GM19324 (cell line): ENCODE results near the gene FHL1.
"Not testable (repeated sequence)": the region's sequence is repeated elsewhere in the genome, so short reads cannot be mapped to it uniquely, and the experiment has no call there.

Experiments used
- ATAC-seq: cut with Tn5 transposase; IDR thresholded peaks from one replicate; pipeline ENCODE4 v1.9.1; 2021; ENCODE audit warnings: mild to moderate bottlenecking, moderate library complexity; ENCODE audit not compliant: unreplicated experiment, low FRiP score

Gene FHL1

DNA sequence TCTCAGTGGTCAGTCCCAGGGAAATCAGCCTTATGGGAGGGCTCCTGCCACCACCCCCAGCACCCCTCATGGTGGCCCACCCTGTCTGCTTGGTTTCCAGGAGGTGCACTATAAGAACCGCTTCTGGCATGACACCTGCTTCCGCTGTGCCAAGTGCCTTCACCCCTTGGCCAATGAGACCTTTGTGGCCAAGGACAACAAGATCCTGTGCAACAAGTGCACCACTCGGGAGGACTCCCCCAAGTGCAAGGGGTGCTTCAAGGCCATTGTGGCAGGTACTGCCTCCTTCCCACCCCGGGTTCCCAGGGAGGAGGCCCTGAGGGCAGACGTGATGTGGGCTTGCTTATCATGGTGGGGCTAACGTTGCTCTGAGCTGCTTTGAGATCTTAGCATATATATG lies 59.6 kb downstream of the FHL1 start:
- ATAC-seq, result no peak

DNA sequence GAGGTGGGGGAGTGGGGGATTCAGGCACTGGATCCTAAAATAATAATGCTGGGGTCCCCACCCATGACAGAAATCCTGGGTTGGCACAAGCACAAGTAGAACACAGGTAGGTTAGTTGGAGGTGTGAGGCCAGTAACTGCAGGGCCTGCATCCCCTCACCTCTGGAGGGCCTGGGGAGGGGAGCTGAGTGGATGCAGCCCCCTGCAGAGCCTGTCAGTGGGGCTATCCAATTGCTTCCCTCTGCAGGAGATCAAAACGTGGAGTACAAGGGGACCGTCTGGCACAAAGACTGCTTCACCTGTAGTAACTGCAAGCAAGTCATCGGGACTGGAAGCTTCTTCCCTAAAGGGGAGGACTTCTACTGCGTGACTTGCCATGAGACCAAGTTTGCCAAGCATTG lies 60.2 kb downstream of the FHL1 start:
- ATAC-seq, result no peak

- no peak for ATAC-seq
Observed at GRCh38 chrX:136209016-136209738, 61.8 kb downstream of the FHL1 start.

GRCh38 chrX:136209751-136210150 lies 62.4 kb downstream of the FHL1 start:
- no peak for ATAC-seq

GRCh38 chrX:136210243-136210642 lies 62.9 kb downstream of the FHL1 start:
- no peak for ATAC-seq

- ATAC-seq, result no peak
Observed at GRCh38 chrX:136210806-136211205, 63.5 kb downstream of the FHL1 start.

DNA sequence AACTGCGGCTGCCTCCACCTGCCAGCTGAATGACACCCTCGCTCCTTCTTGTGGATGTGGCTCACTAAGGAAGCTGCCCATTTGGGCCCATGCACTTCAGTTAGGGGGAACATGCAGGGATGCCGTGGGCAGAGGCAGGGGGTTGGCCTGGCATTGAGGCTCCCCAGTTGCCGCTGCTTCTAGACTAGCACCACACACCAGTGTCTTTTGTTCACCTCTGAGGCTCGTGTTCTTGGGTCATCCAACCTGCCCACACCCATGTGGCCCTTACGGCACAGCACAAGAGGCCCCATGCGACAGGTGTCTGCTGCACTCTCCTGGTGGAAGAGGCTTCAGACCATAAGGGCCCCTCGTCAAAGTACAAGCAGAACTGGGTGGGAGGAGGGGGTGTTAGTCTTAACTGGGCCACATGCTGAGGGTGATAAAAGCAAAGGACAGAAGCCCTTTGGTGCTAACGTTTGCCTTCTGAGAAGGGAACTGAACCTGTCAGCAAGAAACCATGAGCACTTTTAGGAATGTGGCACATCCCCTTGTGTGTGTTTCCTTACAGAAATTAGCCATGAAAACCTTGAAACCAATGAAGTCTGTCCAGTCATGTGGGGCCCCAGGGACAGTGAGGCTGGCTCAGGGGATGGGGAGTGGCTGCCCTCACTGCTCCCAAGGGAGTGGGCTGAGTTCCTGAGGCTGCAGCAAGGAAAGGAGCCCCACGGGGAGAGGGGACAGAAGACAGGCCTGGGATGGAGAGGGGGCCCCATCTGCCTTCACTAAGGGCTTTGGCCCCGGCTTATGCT lies 64.6 kb downstream of the FHL1 start:
- ATAC-seq, result no peak

GRCh38 chrX:136212557-136213111 lies 65.3 kb downstream of the FHL1 start:
- ATAC-seq, result no peak

DNA sequence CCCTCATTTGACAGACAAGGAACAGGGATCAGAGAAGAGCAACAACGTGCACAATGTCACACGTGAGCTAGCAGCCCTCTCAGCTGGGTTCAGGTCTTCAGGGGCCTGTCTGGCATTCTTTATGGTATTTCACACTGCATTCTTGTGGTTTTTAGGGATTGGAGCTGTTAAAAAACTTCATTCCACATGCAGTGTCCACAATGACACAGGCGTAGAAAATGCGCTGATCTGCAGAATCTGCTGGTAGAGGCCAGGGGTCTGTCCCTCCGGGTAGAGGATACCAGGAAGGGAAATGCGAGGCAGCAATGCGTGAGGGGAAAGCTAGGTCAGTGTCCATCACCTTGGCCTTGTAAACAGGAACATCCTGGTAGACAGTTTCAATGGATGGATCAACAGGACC lies 67.2 kb downstream of the FHL1 start:
- no peak for ATAC-seq

GRCh38 chrX:136215559-136215958 lies 68.2 kb downstream of the FHL1 start:
- no peak for ATAC-seq

- no peak for ATAC-seq
Observed at GRCh38 chrX:136219893-136220292, 72.6 kb downstream of the FHL1 start.

- ATAC-seq, result no peak
Observed at GRCh38 chrX:136220540-136220939, 73.2 kb downstream of the FHL1 start.

DNA sequence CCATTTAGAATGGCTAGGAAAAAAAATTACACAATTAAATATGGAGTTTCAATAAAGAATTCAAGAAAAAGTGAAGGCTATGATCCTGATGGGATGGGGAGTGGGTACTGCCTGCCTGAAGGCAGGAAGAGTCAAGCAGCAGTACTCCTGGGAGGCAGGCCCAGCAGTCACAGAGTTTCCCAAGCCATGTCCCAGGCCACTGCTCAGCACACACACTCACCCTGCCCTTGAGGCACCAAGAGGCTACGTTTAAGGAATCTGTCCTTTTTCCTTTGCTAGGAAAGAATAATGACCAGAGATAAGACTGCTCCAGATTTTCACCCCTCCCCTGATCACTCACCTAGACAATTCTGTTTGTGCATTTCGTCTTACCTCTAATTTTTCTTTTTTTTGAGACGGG lies 73.6 kb downstream of the FHL1 start:
- ATAC-seq, result no peak

DNA sequence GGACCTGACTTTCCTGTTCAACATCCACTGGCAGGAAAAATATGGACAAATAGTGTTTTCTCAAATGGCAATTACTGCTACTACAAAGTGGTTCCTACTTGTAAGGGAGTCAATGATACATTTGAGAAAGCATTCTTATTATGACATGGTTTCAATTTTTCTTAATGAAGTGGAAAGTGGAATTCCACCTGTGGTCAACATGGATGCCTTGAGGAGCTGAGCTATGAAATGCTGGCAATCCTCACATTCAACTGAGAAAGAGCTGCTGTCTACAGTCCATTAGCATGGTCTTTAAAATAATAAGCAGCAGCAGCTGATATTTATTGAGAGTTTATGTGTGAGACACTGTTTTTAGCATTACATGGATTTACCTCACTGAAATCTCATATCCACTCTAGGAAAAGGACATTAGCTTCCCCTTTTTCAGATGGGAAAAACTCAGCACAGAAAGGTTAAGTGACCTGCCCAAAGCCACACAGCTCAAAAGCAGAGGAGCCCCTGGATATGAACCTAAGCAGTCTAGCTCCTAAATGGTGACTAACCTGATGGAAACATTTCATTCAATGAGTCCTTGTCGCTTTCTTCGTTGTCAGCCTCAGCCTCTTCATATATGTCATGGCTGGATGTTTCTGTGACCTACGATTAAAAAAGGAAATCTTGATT lies 74.6 kb downstream of the FHL1 start:
- ATAC-seq, result no peak

DNA sequence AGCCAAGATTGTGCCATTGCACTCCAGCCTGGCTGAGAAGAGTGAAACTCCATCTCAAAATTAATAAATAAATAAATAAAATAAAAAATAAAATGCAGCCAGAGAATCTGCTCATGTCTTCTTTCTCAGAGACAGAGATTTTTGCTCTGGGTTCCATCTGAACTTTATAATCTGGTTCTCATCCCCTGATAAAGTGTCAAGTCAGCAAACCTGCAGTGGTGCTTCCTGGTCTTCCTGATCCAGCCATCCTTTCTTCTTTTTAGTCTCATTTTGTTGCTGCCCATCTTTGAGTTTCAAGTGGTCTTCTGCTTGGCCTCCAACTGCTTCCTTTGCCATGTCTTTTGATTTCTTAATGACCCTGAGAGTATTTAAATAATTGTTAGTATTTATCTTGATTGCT lies 79.7 kb downstream of the FHL1 start:
- no peak for ATAC-seq

GRCh38 chrX:136227948-136228838 lies 80.9 kb downstream of the FHL1 start:
- ATAC-seq, result no peak

- no peak for ATAC-seq
Observed at GRCh38 chrX:136228839-136229207, 81.5 kb downstream of the FHL1 start.

- no peak for ATAC-seq
Observed at GRCh38 chrX:136237074-136237473, 89.7 kb downstream of the FHL1 start.

GRCh38 chrX:136237849-136238248 lies 90.5 kb downstream of the FHL1 start:
- not testable (repeated sequence) for ATAC-seq

- no peak for ATAC-seq
Observed at GRCh38 chrX:136246201-136246600, 98.9 kb downstream of the FHL1 start.
